ENCODE results near the gene PRR23E. TPM values are rescaled to one million over a fixed set of nuclear protein-coding genes. Genes with fewer than 3 reads are reported as not detected.

Gene PRR23E
- not detected for total RNA-seq

DNA sequence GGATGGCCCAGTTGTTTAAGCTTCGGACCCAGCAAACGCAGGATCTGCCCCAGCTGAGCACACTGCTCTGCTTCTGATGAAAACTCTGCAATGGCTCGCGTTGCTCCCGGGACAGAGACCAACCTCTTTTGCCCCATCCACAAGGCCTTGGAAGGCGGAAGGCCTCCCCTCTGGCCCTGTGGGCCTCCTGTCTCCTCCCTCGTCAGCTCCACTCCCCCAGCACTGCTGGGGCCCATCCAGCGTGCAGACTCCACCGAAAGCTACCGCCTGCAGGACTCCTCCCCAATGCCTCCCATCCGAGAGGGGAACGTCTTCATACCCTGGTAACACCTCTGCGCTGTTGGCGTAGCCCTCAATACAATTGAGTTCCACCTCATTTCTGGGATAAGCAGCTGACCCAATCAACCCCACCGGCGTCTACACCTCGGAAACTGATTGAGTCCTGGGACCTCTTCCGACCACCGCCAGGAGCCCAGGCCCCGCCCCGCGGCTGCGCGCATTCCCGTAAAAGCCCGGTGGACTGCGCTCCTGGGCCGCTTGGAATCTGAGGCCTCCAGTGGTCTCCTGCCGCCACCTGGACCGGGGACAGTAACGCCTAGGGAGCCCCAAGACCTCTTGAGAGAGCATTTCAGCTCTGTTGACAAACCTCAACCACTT, at the start of gene PRR23E:
TSS of gene PRR23E (plus strand) at position 556 of the 657 bp plus-strand sequence. CDS start 3,555 bp downstream, outside the sequence.
- DNase-seq (ENCODE audit: low spot score in 2 of 2) = no peak
- intact Hi-C loops (cut with DNase I) = no loop called here
- TF ChIP-seq, protein P1, sequence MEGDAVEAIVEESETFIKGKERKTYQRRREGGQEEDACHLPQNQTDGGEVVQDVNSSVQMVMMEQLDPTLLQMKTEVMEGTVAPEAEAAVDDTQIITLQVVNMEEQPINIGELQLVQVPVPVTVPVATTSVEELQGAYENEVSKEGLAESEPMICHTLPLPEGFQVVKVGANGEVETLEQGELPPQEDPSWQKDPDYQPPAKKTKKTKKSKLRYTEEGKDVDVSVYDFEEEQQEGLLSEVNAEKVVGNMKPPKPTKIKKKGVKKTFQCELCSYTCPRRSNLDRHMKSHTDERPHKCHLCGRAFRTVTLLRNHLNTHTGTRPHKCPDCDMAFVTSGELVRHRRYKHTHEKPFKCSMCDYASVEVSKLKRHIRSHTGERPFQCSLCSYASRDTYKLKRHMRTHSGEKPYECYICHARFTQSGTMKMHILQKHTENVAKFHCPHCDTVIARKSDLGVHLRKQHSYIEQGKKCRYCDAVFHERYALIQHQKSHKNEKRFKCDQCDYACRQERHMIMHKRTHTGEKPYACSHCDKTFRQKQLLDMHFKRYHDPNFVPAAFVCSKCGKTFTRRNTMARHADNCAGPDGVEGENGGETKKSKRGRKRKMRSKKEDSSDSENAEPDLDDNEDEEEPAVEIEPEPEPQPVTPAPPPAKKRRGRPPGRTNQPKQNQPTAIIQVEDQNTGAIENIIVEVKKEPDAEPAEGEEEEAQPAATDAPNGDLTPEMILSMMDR (IDR thresholded peaks at IDR 0.05) = no peak
- no peaks in the 10 kb centered on the region for H3K27me3 ChIP-seq
- H3K36me3 ChIP-seq = no peaks in the 10 kb centered on the region
- H3K4me1 ChIP-seq = no peaks in the 10 kb centered on the region
- peaks cover 0 to 13% of the 10 kb centered on the region in 2 donors for H3K9me3 ChIP-seq
- H3K4me3 ChIP-seq = no peak within 1 kb of the TSS
- H3K27ac ChIP-seq = no peak within 1 kb of the TSS

- H3K27me3 ChIP-seq = no peaks in the 10 kb centered on the region
- intact Hi-C loops (cut with DNase I) = no loop called here
- H3K27ac ChIP-seq = no peak overlapping the region
- no peaks in the 10 kb centered on the region for H3K9me3 ChIP-seq
- H3K4me3 ChIP-seq = no peak overlapping the region
- peak in 1 of 2 donors; percentile 31 for DNase-seq (ENCODE audit: low spot score in 2 of 2)
- H3K36me3 ChIP-seq = no peaks in the 10 kb centered on the region
- TF ChIP-seq, protein P1 (IDR thresholded peaks at IDR 0.05) = no peak
- no peaks in the 10 kb centered on the region for H3K4me1 ChIP-seq
These were observed 49.8 kb upstream of the PRR23E start for GRCh38 chr3:127143172-127143571.

- TF ChIP-seq, protein P1 (IDR thresholded peaks at IDR 0.05) = no peak
- Histone ChIP-seq H3K36me3 (no peaks in the 10 kb centered on the region), H3K27me3 (no peaks in the 10 kb centered on the region), H3K4me3 (no peak overlapping the region), H3K9me3 (no peaks in the 10 kb centered on the region), H3K4me1 (no peaks in the 10 kb centered on the region), H3K27ac (no peak overlapping the region)
- intact Hi-C loops (cut with DNase I) = no loop called here
- DNase-seq (ENCODE audit: low spot score in 2 of 2) = no peak
These were observed 48.3 kb upstream of the PRR23E start for GRCh38 chr3:127144631-127145030.

- H3K36me3 ChIP-seq = no peaks in the 10 kb centered on the region
- H3K9me3 ChIP-seq = no peaks in the 10 kb centered on the region
- TF ChIP-seq, protein P1 (IDR thresholded peaks at IDR 0.05) = no peak
- no peaks in the 10 kb centered on the region for H3K4me1 ChIP-seq
- H3K4me3 ChIP-seq = no peak overlapping the region
- intact Hi-C loops (cut with DNase I) = no loop called here
- no peaks in the 10 kb centered on the region for H3K27me3 ChIP-seq
- no peak overlapping the region for H3K27ac ChIP-seq
- DNase-seq (ENCODE audit: low spot score in 2 of 2) = no peak
These were observed 47.7 kb upstream of the PRR23E start for GRCh38 chr3:127145266-127145665.

- DNase-seq (ENCODE audit: low spot score in 2 of 2) = no peak
- H3K27me3 ChIP-seq = no peaks in the 10 kb centered on the region
- no peaks in the 10 kb centered on the region for H3K36me3 ChIP-seq
- H3K27ac ChIP-seq = no peak overlapping the region
- H3K4me3 ChIP-seq = no peak overlapping the region
- H3K4me1 ChIP-seq = no peaks in the 10 kb centered on the region
- intact Hi-C loops (cut with DNase I) = no loop called here
- TF ChIP-seq, protein P1 (IDR thresholded peaks at IDR 0.05) = no peak
- no peaks in the 10 kb centered on the region for H3K9me3 ChIP-seq
These were observed 45.5 kb upstream of the PRR23E start for GRCh38 chr3:127147291-127147885.
